ENCODE results near the gene MAST4. TPM values are rescaled to one million over a fixed set of nuclear protein-coding genes. Genes with fewer than 3 reads are reported as not detected.

Gene MAST4
- total RNA-seq, 1 experiment from 2014 or later, result 11.8 TPM

DNA sequence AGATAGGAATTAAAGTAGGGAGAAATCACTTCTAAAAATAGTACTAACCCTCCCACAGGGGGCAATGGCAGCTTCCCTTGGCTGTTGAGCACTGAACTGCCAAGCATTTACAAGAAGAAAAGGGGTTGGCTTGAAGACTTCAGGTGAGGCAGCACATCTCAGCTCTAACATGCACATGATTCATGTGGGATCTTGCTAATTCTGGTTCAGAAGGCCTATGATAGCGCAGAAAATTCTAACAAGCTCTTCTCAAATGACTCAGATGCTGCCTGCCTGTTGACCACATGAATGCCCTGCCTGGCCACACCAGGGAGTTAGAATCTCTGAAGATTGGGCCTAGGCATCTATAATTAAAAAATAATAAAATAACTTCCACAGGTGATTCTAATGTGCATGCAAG, 577.8 kb downstream of the MAST4 start:
- H3K4me2 ChIP-seq (ENCODE audit: low read depth, low read length, poor library complexity, severe bottlenecking), result no peak overlapping the region
- H3K4me1 ChIP-seq (ENCODE audit: low read length), result no peaks in the 10 kb centered on the region
- H3K27me3 ChIP-seq (ENCODE audit: low read length), result no peaks in the 10 kb centered on the region
- H4K20me1 ChIP-seq (ENCODE audit: insufficient read depth, low read depth, low read length), result no peaks in the 10 kb centered on the region
- no peak overlapping the region for H3K9ac ChIP-seq (ENCODE audit: low read length)
- no peak overlapping the region for H3K27ac ChIP-seq (ENCODE audit: low read length)
- no peak for DNase-seq
- no peaks in the 10 kb centered on the region for H3K9me2 ChIP-seq (replicated peaks; ENCODE audit: insufficient read depth, low read length)
- no peak overlapping the region for H2AFZ ChIP-seq (ENCODE audit: low read length)
- no peaks in the 10 kb centered on the region; the same call in 1 of the 2 replicates for H3K9me3 ChIP-seq (ENCODE audit: low read length)
- peaks cover 20% of the 10 kb centered on the region for H3K36me3 ChIP-seq (ENCODE audit: insufficient read depth, low read length)
- no peak overlapping the region for H3K4me3 ChIP-seq (ENCODE audit: low read length)
- H3K79me2 ChIP-seq (ENCODE audit: low read length), result no peaks in the 10 kb centered on the region

GRCh38 chr5:67176936-67177335, 580.7 kb downstream of the MAST4 start:
- H4K20me1 ChIP-seq (ENCODE audit: insufficient read depth, low read depth, low read length), result no peaks in the 10 kb centered on the region
- no peaks in the 10 kb centered on the region for H3K9me2 ChIP-seq (replicated peaks; ENCODE audit: insufficient read depth, low read length)
- H3K4me2 ChIP-seq (ENCODE audit: low read depth, low read length, poor library complexity, severe bottlenecking), result no peak overlapping the region
- peaks cover 21% of the 10 kb centered on the region for H3K79me2 ChIP-seq (ENCODE audit: low read length)
- H3K4me3 ChIP-seq (ENCODE audit: low read length), result no peak overlapping the region
- H3K4me1 ChIP-seq (ENCODE audit: low read length), result peaks cover 6% of the 10 kb centered on the region
- H3K27me3 ChIP-seq (ENCODE audit: low read length), result no peaks in the 10 kb centered on the region
- H3K9me3 ChIP-seq (ENCODE audit: low read length), result no peaks in the 10 kb centered on the region; the same call in 1 of the 2 replicates
- H3K36me3 ChIP-seq (ENCODE audit: insufficient read depth, low read length), result peaks cover 47% of the 10 kb centered on the region
- H3K27ac ChIP-seq (ENCODE audit: low read length), result peak overlapping the region; percentile 42
- DNase-seq, result peak; percentile 58
- H2AFZ ChIP-seq (ENCODE audit: low read length), result no peak overlapping the region
- H3K9ac ChIP-seq (ENCODE audit: low read length), result no peak overlapping the region

GRCh38 chr5:67178085-67178484, 581.9 kb downstream of the MAST4 start:
- no peak for DNase-seq
- no peak overlapping the region for H3K4me3 ChIP-seq (ENCODE audit: low read length)
- H4K20me1 ChIP-seq (ENCODE audit: insufficient read depth, low read depth, low read length), result no peaks in the 10 kb centered on the region
- H3K36me3 ChIP-seq (ENCODE audit: insufficient read depth, low read length), result peaks cover 59% of the 10 kb centered on the region
- no peak overlapping the region for H3K4me2 ChIP-seq (ENCODE audit: low read depth, low read length, poor library complexity, severe bottlenecking)
- H3K27me3 ChIP-seq (ENCODE audit: low read length), result no peaks in the 10 kb centered on the region
- H3K27ac ChIP-seq (ENCODE audit: low read length), result no peak overlapping the region
- no peaks in the 10 kb centered on the region for H3K9me2 ChIP-seq (replicated peaks; ENCODE audit: insufficient read depth, low read length)
- H3K4me1 ChIP-seq (ENCODE audit: low read length), result peaks cover 18% of the 10 kb centered on the region
- no peaks in the 10 kb centered on the region; the same call in 1 of the 2 replicates for H3K9me3 ChIP-seq (ENCODE audit: low read length)
- H3K79me2 ChIP-seq (ENCODE audit: low read length), result peaks cover 33% of the 10 kb centered on the region
- no peak overlapping the region for H3K9ac ChIP-seq (ENCODE audit: low read length)
- no peak overlapping the region for H2AFZ ChIP-seq (ENCODE audit: low read length)

DNA sequence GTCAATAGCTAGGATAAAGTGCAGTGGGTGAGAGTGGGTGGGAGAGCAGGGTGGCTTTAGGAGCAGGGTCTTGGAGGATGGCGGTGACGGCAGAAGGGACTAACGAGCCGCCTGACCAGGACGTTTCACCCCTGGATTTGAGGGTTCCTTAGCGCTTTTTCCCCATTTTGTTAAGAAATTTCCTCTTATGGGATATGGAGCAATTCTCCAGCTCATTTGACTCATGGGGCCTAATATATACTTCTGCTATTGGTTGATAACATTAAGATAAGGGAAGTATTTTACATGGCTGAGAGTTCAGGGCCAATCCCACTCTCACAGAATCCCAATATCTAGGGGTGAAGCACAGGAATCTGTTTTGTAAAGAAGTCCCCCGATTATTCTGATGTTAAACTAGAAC, 582.8 kb downstream of the MAST4 start:
- H3K4me1 ChIP-seq (ENCODE audit: low read length), result peaks cover 27% of the 10 kb centered on the region
- no peak overlapping the region for H2AFZ ChIP-seq (ENCODE audit: low read length)
- H3K79me2 ChIP-seq (ENCODE audit: low read length), result peaks cover 42% of the 10 kb centered on the region
- H3K27me3 ChIP-seq (ENCODE audit: low read length), result no peaks in the 10 kb centered on the region
- no peak overlapping the region for H3K4me2 ChIP-seq (ENCODE audit: low read depth, low read length, poor library complexity, severe bottlenecking)
- H3K9me2 ChIP-seq (replicated peaks; ENCODE audit: insufficient read depth, low read length), result no peaks in the 10 kb centered on the region
- H3K27ac ChIP-seq (ENCODE audit: low read length), result no peak overlapping the region
- H3K9me3 ChIP-seq (ENCODE audit: low read length), result no peaks in the 10 kb centered on the region; the same call in 1 of the 2 replicates
- DNase-seq, result no peak
- H3K4me3 ChIP-seq (ENCODE audit: low read length), result no peak overlapping the region
- H3K36me3 ChIP-seq (ENCODE audit: insufficient read depth, low read length), result peaks cover 68% of the 10 kb centered on the region
- no peak overlapping the region for H3K9ac ChIP-seq (ENCODE audit: low read length)
- no peaks in the 10 kb centered on the region for H4K20me1 ChIP-seq (ENCODE audit: insufficient read depth, low read depth, low read length)

- no peak overlapping the region for H3K4me2 ChIP-seq (ENCODE audit: low read depth, low read length, poor library complexity, severe bottlenecking)
- no peaks in the 10 kb centered on the region for H3K9me2 ChIP-seq (replicated peaks; ENCODE audit: insufficient read depth, low read length)
- H3K9ac ChIP-seq (ENCODE audit: low read length), result no peak overlapping the region
- peaks cover 29% of the 10 kb centered on the region for H3K4me1 ChIP-seq (ENCODE audit: low read length)
- no peaks in the 10 kb centered on the region; the same call in 1 of the 2 replicates for H3K9me3 ChIP-seq (ENCODE audit: low read length)
- no peaks in the 10 kb centered on the region for H4K20me1 ChIP-seq (ENCODE audit: insufficient read depth, low read depth, low read length)
- no peak overlapping the region for H3K4me3 ChIP-seq (ENCODE audit: low read length)
- no peak for DNase-seq
- no peaks in the 10 kb centered on the region for H3K27me3 ChIP-seq (ENCODE audit: low read length)
- no peak overlapping the region for H3K27ac ChIP-seq (ENCODE audit: low read length)
- H3K36me3 ChIP-seq (ENCODE audit: insufficient read depth, low read length), result peaks cover 74% of the 10 kb centered on the region
- H3K79me2 ChIP-seq (ENCODE audit: low read length), result peaks cover 49% of the 10 kb centered on the region
- no peak overlapping the region for H2AFZ ChIP-seq (ENCODE audit: low read length)
These were observed 583.6 kb downstream of the MAST4 start for GRCh38 chr5:67179697-67180361.

GRCh38 chr5:67181648-67182221, 585.5 kb downstream of the MAST4 start:
- Histone ChIP-seq H3K27ac (ENCODE audit: low read length) (peak overlapping the region; percentile 65), H3K36me3 (ENCODE audit: insufficient read depth, low read length) (peaks cover 92% of the 10 kb centered on the region), H3K4me3 (ENCODE audit: low read length) (no peak overlapping the region), H3K27me3 (ENCODE audit: low read length) (no peaks in the 10 kb centered on the region), H3K9ac (ENCODE audit: low read length) (no peak overlapping the region), H2AFZ (ENCODE audit: low read length) (no peak overlapping the region), H3K4me2 (ENCODE audit: low read depth, low read length, poor library complexity, severe bottlenecking) (peak overlapping the region; percentile 13), H4K20me1 (ENCODE audit: insufficient read depth, low read depth, low read length) (no peaks in the 10 kb centered on the region), H3K9me3 (ENCODE audit: low read length) (no peaks in the 10 kb centered on the region; the same call in 1 of the 2 replicates), H3K9me2 (replicated peaks; ENCODE audit: insufficient read depth, low read length) (no peaks in the 10 kb centered on the region), H3K4me1 (ENCODE audit: low read length) (peaks cover 36% of the 10 kb centered on the region), H3K79me2 (ENCODE audit: low read length) (peaks cover 68% of the 10 kb centered on the region)
- DNase-seq, result no peak

GRCh38 chr5:67182301-67182790, 586.2 kb downstream of the MAST4 start:
- peaks cover 74% of the 10 kb centered on the region for H3K79me2 ChIP-seq (ENCODE audit: low read length)
- H3K9me3 ChIP-seq (ENCODE audit: low read length), result no peaks in the 10 kb centered on the region; the same call in 1 of the 2 replicates
- H3K27me3 ChIP-seq (ENCODE audit: low read length), result no peaks in the 10 kb centered on the region
- no peak for DNase-seq
- peak overlapping the region; percentile 65 for H3K27ac ChIP-seq (ENCODE audit: low read length)
- H3K4me3 ChIP-seq (ENCODE audit: low read length), result no peak overlapping the region
- 0 out of 2 replicates have a peak overlapping the region, but pooled peaks have one; percentile 12 for H3K9ac ChIP-seq (ENCODE audit: low read length)
- no peaks in the 10 kb centered on the region for H3K9me2 ChIP-seq (replicated peaks; ENCODE audit: insufficient read depth, low read length)
- peaks cover 42% of the 10 kb centered on the region for H3K4me1 ChIP-seq (ENCODE audit: low read length)
- no peak overlapping the region for H2AFZ ChIP-seq (ENCODE audit: low read length)
- peak overlapping the region; percentile 13 for H3K4me2 ChIP-seq (ENCODE audit: low read depth, low read length, poor library complexity, severe bottlenecking)
- peaks cover 90% of the 10 kb centered on the region for H3K36me3 ChIP-seq (ENCODE audit: insufficient read depth, low read length)
- H4K20me1 ChIP-seq (ENCODE audit: insufficient read depth, low read depth, low read length), result no peaks in the 10 kb centered on the region

DNA sequence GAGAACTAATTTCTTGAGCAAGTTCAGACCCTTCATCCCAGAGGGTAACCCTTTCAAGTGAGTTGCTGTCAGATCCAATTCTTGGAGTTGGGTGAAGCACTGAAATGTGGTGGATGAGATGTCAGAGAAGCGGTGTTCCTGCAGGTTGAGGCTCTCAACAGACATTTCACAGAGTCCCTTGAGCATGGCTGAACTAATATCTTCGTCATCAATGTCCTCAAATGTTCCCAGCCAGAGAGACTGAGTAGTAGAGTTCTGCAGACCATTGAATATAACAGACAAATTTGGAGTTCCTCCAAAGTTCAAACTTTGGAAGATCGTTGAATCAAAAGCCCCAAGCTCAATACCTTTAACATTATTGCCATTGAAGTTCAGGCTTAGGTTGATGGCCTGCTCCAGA, 587.7 kb downstream of the MAST4 start:
- Histone ChIP-seq H3K9me3 (ENCODE audit: low read length) (no peaks in the 10 kb centered on the region), H3K9me2 (replicated peaks; ENCODE audit: insufficient read depth, low read length) (no peaks in the 10 kb centered on the region), H3K79me2 (ENCODE audit: low read length) (peaks cover 89% of the 10 kb centered on the region), H2AFZ (ENCODE audit: low read length) (no peak overlapping the region), H3K9ac (ENCODE audit: low read length) (no peak overlapping the region), H4K20me1 (ENCODE audit: insufficient read depth, low read depth, low read length) (no peaks in the 10 kb centered on the region), H3K36me3 (ENCODE audit: insufficient read depth, low read length) (peaks cover 82% of the 10 kb centered on the region), H3K27ac (ENCODE audit: low read length) (no peak overlapping the region), H3K4me3 (ENCODE audit: low read length) (no peak overlapping the region), H3K27me3 (ENCODE audit: low read length) (no peaks in the 10 kb centered on the region), H3K4me2 (ENCODE audit: low read depth, low read length, poor library complexity, severe bottlenecking) (no peak overlapping the region), H3K4me1 (ENCODE audit: low read length) (peaks cover 57% of the 10 kb centered on the region)
- no peak for DNase-seq

Data from Karpas-422 (cell line).